K562 (cell line): Measurements from ENCODE around the gene IGSF9. TPM values are rescaled to one million over a fixed set of nuclear protein-coding genes. Genes with fewer than 3 reads are reported as not detected.
A peak's percentile ranks its signal among the peaks of the same experiment; 100 is the strongest.

ENCODE experiments used
- CBFA2T2 ChIP-seq: fragments of 450-650 bp; conservative IDR thresholded peaks from 2 replicates; pipeline ENCODE4 v1.6.1; 2017; ENCODE audit warnings: mild to moderate bottlenecking
- CREB1 ChIP-seq, 2 experiments: sonication (generic) in 1 of 2; formaldehyde crosslinking in 1 of 2; IDR thresholded peaks; 2 replicates each; pipeline versions ENCODE4 v1.6.1 to v1.8.0; 2012 to 2022; ENCODE audit warnings: inconsistent platforms in 1 of 2, mild to moderate bottlenecking in 1 of 2, missing genetic modification reagents in 1 of 2, moderate library complexity in 1 of 2
- EP300 ChIP-seq: IDR thresholded peaks from 2 replicates; pipeline ENCODE4 v1.6.1; 2012; ENCODE audit warnings: low read length, improper control_type of control experiment
- ETV1 ChIP-seq: fragments of 450-650 bp; conservative IDR thresholded peaks from 2 replicates; pipeline ENCODE4 v1.6.1; 2016; ENCODE audit warnings: missing genetic modification characterization, control low read depth, low read depth, missing compliant biosample characterization
- FUS ChIP-seq: fragments of 200-400 bp; formaldehyde crosslinking; optimal IDR thresholded peaks from 2 replicates; pipeline ENCODE3; 2017; ENCODE audit warnings: low read depth, low read length
- IRF2 ChIP-seq: sonication (generic); formaldehyde crosslinking; IDR thresholded peaks from 2 replicates; pipeline ENCODE4 v1.8.1; 2022; ENCODE audit warnings: mild to moderate bottlenecking, missing genetic modification reagents
- PCBP2 ChIP-seq: fragments of 200-400 bp; formaldehyde crosslinking; IDR thresholded peaks from 2 replicates; pipeline ENCODE4 v1.6.1; 2018; ENCODE audit warnings: low read length, low read depth, mild to moderate bottlenecking, moderate library complexity; ENCODE audit not compliant: poor library complexity, severe bottlenecking
- PHB2 ChIP-seq: fragments of 450-650 bp; IDR thresholded peaks from 2 replicates; pipeline ENCODE4 v1.6.1; 2017; ENCODE audit warnings: low read depth
- RBM25 ChIP-seq: fragments of 200-400 bp; formaldehyde crosslinking; IDR thresholded peaks from 2 replicates; pipeline ENCODE4 v1.6.1; 2018; ENCODE audit warnings: low read length, low read depth, moderate library complexity; ENCODE audit not compliant: severe bottlenecking
- ZNF324 ChIP-seq: fragments of 250-450 bp; sonication (Bioruptor Pico); IDR thresholded peaks from 2 replicates; pipeline ENCODE4 v1.4.0; 2020; ENCODE audit warnings: mild to moderate bottlenecking
- ZNF395 ChIP-seq: fragments of 200-800 bp; sonication (Bioruptor generic); IDR thresholded peaks from 2 replicates; pipeline ENCODE4 v1.6.1; 2017; ENCODE audit warnings: missing genetic modification characterization, missing compliant biosample characterization
- ZNF584 ChIP-seq: fragments of 200-800 bp; sonication (Bioruptor generic); IDR thresholded peaks from 2 replicates; pipeline ENCODE4 v1.6.1; 2016; ENCODE audit warnings: low read depth, mild to moderate bottlenecking, missing genetic modification characterization, missing compliant biosample characterization
- polyA plus RNA-seq, 8 experiments: library from polyadenylated mRNA; depleted of rRNA in 4 of 8; stranded (reverse) in 5 of 8; unstranded in 3 of 8; fragments of >200 nt; fragmentation: Nextera tagmentation in 2 of 8; fragmentation: Illumina TruSeq in 1 of 8; extraction: Ambion mirVana in 2 of 8; extraction: Trizol in 1 of 8; gene quantifications; 2 replicates each; pipeline versions ENCODE4 v1.2.1 to v1.2.3, GENCODE V29; 2011 to 2014; ENCODE audit warnings: inconsistent platforms in 1 of 8, missing spikeins in 1 of 8
- total RNA-seq, 7 experiments: library from RNA; depleted of rRNA in 6 of 7; stranded (reverse); fragments of >200 nt in 6 of 7; fragmentation: Illumina TruSeq in 2 of 7; extraction: Trizol in 2 of 7; gene quantifications; 2 replicates each; pipeline versions ENCODE4 v1.2.1 to v1.2.3, GENCODE V29; 2011 to 2021; ENCODE audit warnings: low replicate concordance in 1 of 7

IGSF9 gene
- total and polyA plus RNA-seq, 9 of the 15 experiments (the other 6 are each of a cell fraction or from before 2014, with no cell fraction given) = 0.03 to 0.29 (median 0.07) TPM; not detected in 1

- TF ChIP-seq ETV1 (tag) = peak; percentile 50
- peak; percentile 78; the same call in 1 of the 2 replicates for TF ChIP-seq EP300
- peak; percentile 16; the same call in 1 of the 2 replicates for TF ChIP-seq CBFA2T2
- TF ChIP-seq PHB2 = no peak
- peak; percentile 57 for TF ChIP-seq FUS
- peak; percentile 74 for TF ChIP-seq CREB1 (IDR thresholded peaks at IDR 0.05)
- peak; percentile 81 for TF ChIP-seq CREB1 (CRISPR knock-in tag; IDR thresholded peaks at IDR 0.05)
- TF ChIP-seq ZNF584 (CRISPR knock-in tag) = peak; percentile 6; the same call in 1 of the 2 replicates
- TF ChIP-seq ZNF324 = no peak
- TF ChIP-seq RBM25 = no peak
- TF ChIP-seq ZNF395 = peak; percentile 66; the same call in 1 of the 2 replicates
- no peak for TF ChIP-seq PCBP2
- no peak for TF ChIP-seq IRF2
Measured at GRCh38 chr1:159924025-159924790, 21.2 kb downstream of the IGSF9 start (continued).
